H9 (cell line): Measurements from ENCODE around the gene MYO18A. TPM values are rescaled to one million over a fixed set of nuclear protein-coding genes. Genes with fewer than 3 reads are reported as not detected.

Experiments used
- DNase-seq: peaks from one replicate; pipeline ENCODE4 v3.0.0-alpha.2; 2017
- H2AFZ ChIP-seq: one replicate; pipeline ENCODE4 v1.6.1; 2013; ENCODE audit warnings: mild to moderate bottlenecking, low read length, control low read depth, moderate library complexity
- H2AK5ac ChIP-seq: 2 replicates; pipeline ENCODE4 v1.6.1; 2013; ENCODE audit warnings: low read length, control low read depth, mixed read lengths; ENCODE audit not compliant: insufficient read length
- H2BK120ac ChIP-seq: one replicate; pipeline ENCODE4 v1.6.1; 2013; ENCODE audit warnings: low read depth, mild to moderate bottlenecking, low read length, control low read depth, inconsistent platforms; ENCODE audit not compliant: poor library complexity, severe bottlenecking
- H2BK12ac ChIP-seq: 2 replicates; pipeline ENCODE4 v1.6.1; 2013; ENCODE audit warnings: low read length, control low read depth, mixed read lengths, low read depth; ENCODE audit not compliant: insufficient read length
- H2BK15ac ChIP-seq: 2 replicates; pipeline ENCODE4 v1.6.1; 2013; ENCODE audit warnings: low read depth, low read length, control low read depth
- H2BK20ac ChIP-seq: one replicate; pipeline ENCODE4 v1.6.1; 2013; ENCODE audit warnings: low read depth, mild to moderate bottlenecking, low read length, control low read depth, inconsistent platforms; ENCODE audit not compliant: poor library complexity, severe bottlenecking
- H2BK5ac ChIP-seq: 2 replicates; pipeline ENCODE4 v1.6.1; 2013; ENCODE audit warnings: low read length, control low read depth, mixed read lengths; ENCODE audit not compliant: insufficient read length
- H3K14ac ChIP-seq: 2 replicates; pipeline ENCODE4 v1.6.1; 2013; ENCODE audit warnings: low read length, control low read depth; ENCODE audit not compliant: insufficient read depth
- H3K18ac ChIP-seq: 2 replicates; pipeline ENCODE4 v1.6.1; 2013; ENCODE audit warnings: low read depth, mild to moderate bottlenecking, mixed read lengths, low read length, control low read depth; ENCODE audit not compliant: insufficient read length
- H3K23ac ChIP-seq: 2 replicates; pipeline ENCODE4 v1.6.1; 2013; ENCODE audit warnings: low read length, control low read depth, mixed read lengths, low read depth; ENCODE audit not compliant: insufficient read length
- H3K23me2 ChIP-seq: 2 replicates; pipeline ENCODE4 v1.6.1; 2013; ENCODE audit warnings: low read depth, mild to moderate bottlenecking, mixed read lengths, low read length, control low read depth; ENCODE audit not compliant: insufficient read length, poor library complexity, severe bottlenecking
- H3K27ac ChIP-seq: 2 replicates; pipeline ENCODE4 v1.5.1; 2013; ENCODE audit warnings: low read length, control low read depth, mixed read lengths, low read depth; ENCODE audit not compliant: insufficient read length
- H3K27me3 ChIP-seq: 2 replicates; pipeline ENCODE4 v1.6.1; 2013; ENCODE audit warnings: low read length, control low read depth, inconsistent platforms; ENCODE audit not compliant: insufficient read depth
- H3K4ac ChIP-seq: 2 replicates; pipeline ENCODE4 v1.6.1; 2013; ENCODE audit warnings: low read depth, mild to moderate bottlenecking, control low read depth, inconsistent platforms, low read length, moderate library complexity
- H3K4me1 ChIP-seq: 2 replicates; pipeline ENCODE4 v1.6.1; 2013; ENCODE audit warnings: low read length, control low read depth, inconsistent platforms; ENCODE audit not compliant: insufficient read depth
- H3K4me2 ChIP-seq: 2 replicates; pipeline ENCODE4 v1.6.1; 2013; ENCODE audit warnings: low read length, control low read depth, mixed read lengths; ENCODE audit not compliant: insufficient read length, insufficient read depth
- H3K56ac ChIP-seq: 2 replicates; pipeline ENCODE4 v1.6.1; 2013; ENCODE audit warnings: low read depth, mild to moderate bottlenecking, mixed read lengths, low read length, control low read depth; ENCODE audit not compliant: insufficient read length
- H3K79me1 ChIP-seq: 2 replicates; pipeline ENCODE4 v1.6.1; 2013; ENCODE audit warnings: low read depth, mild to moderate bottlenecking, moderate library complexity, low read length, control low read depth, inconsistent platforms; ENCODE audit not compliant: insufficient read depth, poor library complexity, severe bottlenecking
- H3K79me2 ChIP-seq: 2 replicates; pipeline ENCODE4 v1.6.1; 2013; ENCODE audit warnings: low read length, control low read depth, inconsistent platforms; ENCODE audit not compliant: insufficient read depth
- H3K9ac ChIP-seq: 2 replicates; pipeline ENCODE4 v1.6.1; 2013; ENCODE audit warnings: low read length, control low read depth, mixed read lengths; ENCODE audit not compliant: insufficient read length; ENCODE audit errors: extremely low read depth
- H3K9me3 ChIP-seq: one replicate; pipeline ENCODE4 v1.6.1; 2013; ENCODE audit warnings: low read depth, low read length, inconsistent platforms; ENCODE audit not compliant: control insufficient read depth
- H3T11ph ChIP-seq: one replicate; pipeline ENCODE4 v1.6.1; 2013; ENCODE audit warnings: mild to moderate bottlenecking, low read length, control low read depth, inconsistent platforms
- H4K20me1 ChIP-seq: one replicate; pipeline ENCODE4 v1.6.1; 2013; ENCODE audit not compliant: control insufficient read depth, insufficient read length, insufficient read depth
- H4K5ac ChIP-seq: 2 replicates; pipeline ENCODE4 v1.6.1; 2013; ENCODE audit warnings: low read depth, mild to moderate bottlenecking, mixed read lengths, low read length, control low read depth; ENCODE audit not compliant: insufficient read length
- H4K8ac ChIP-seq: replicated peaks from 2 replicates; pipeline ENCODE4 v1.6.1; 2013; ENCODE audit warnings: low read length, control low read depth, mixed read lengths, low read depth; ENCODE audit not compliant: insufficient read length
- H4K91ac ChIP-seq: 2 replicates; pipeline ENCODE4 v1.6.1; 2013; ENCODE audit warnings: low read depth, mild to moderate bottlenecking, moderate library complexity, mixed read lengths, low read length, control low read depth; ENCODE audit not compliant: insufficient read length
- H3K27ac Mint-ChIP-seq, 3 experiments: 2 replicates in 2 of 3; 3 replicates in 1 of 3; pipeline ENCODE4 v1.8.0; 2020 to 2021; ENCODE audit warnings: mixed read lengths in 3 of 3, mild to moderate bottlenecking in 1 of 3, moderate library complexity in 1 of 3
- H3K27me3 Mint-ChIP-seq: 2 replicates; pipeline ENCODE4 v1.8.0; 2021; ENCODE audit warnings: low read depth, mild to moderate bottlenecking, moderate library complexity, mixed read lengths
- H3K36me3 Mint-ChIP-seq, 3 experiments: 2 replicates in 2 of 3; 3 replicates in 1 of 3; pipeline ENCODE4 v1.8.0; 2020 to 2021; ENCODE audit warnings: low read depth in 3 of 3, mixed read lengths in 3 of 3; ENCODE audit not compliant: insufficient read depth in 1 of 3
- H3K4me1 Mint-ChIP-seq, 2 experiments: 2 replicates each; pipeline ENCODE4 v1.8.0; 2020; ENCODE audit warnings: mixed read lengths in 2 of 2
- H3K4me3 Mint-ChIP-seq, 2 experiments: 2 replicates in 1 of 2; 3 replicates in 1 of 2; pipeline ENCODE4 v1.8.0; 2020 to 2021; ENCODE audit warnings: mild to moderate bottlenecking in 2 of 2, mixed read lengths in 2 of 2, moderate library complexity in 1 of 2
- H3K9me3 Mint-ChIP-seq, 2 experiments: 2 replicates in 1 of 2; 3 replicates in 1 of 2; pipeline ENCODE4 v1.8.0; 2020; ENCODE audit warnings: mild to moderate bottlenecking in 2 of 2, mixed read lengths in 2 of 2, moderate library complexity in 1 of 2
- WGBS: extraction: QIAGEN DNeasy Blood & Tissue Kit; methylation state at CpG from one replicate; pipeline ENCODE4 v1.1.7; 2013; ENCODE audit warnings: missing lambda C conversion rate, low lambda C conversion rate, mixed read lengths; ENCODE audit not compliant: insufficient read length; ENCODE audit errors: extremely low coverage; 5-methylcytosine and 5-hydroxymethylcytosine counted together
- total RNA-seq: library from RNA; stranded (reverse); gene quantifications from 2 replicates; pipeline ENCODE4 v1.2.1, GENCODE V29; 2021
- TF ChIP-seq, protein P1 (sequence below): fragments of 200-600 bp; sonication (generic); conservative IDR thresholded peaks from 3 replicates; pipeline ENCODE4 v1.8.0; 2021; ENCODE audit warnings: antibody characterized with exemption, mild to moderate bottlenecking

Gene MYO18A
- total RNA-seq, 1 experiment from 2014 or later: 21.6 TPM

DNA sequence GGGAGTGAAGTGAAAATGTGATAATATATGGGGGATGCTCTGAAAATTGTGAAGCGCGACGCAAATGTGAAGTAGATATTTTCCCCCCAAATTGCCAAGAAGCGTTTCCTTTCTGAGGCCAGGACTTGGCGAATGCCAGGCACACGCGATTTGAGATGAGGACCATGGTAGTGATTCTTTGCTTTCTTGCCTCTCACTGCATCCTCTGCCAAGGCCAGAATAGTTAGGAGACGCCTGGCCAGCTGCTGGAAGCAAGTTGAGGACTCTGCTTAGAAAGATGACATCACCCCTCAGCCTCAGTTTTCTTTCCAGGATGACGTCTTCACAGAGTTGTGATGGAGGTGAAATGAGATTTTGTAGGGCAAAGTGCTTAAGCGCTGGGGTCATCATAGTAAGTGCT is 111.4 kb downstream of the MYO18A start:
- H3K79me2 ChIP-seq: no peaks in the 10 kb centered on the region

More for the DNA sequence above, 111.4 kb downstream of the MYO18A start:
- no CpG with 5 or more reads among the region's 10 CpGs for WGBS
- no peak overlapping the region for H3T11ph ChIP-seq
- H2BK20ac ChIP-seq: no peak overlapping the region
- no peak overlapping the region for H4K5ac ChIP-seq
- no peak overlapping the region for H3K4me2 ChIP-seq
- Mint-ChIP-seq H3K36me3 (no peaks in the 10 kb centered on the region; a peak in 1 of 7 replicates), H3K9me3 (no peaks in the 10 kb centered on the region), H3K27ac (no peak overlapping the region), H3K4me1 (peaks cover 40 to 50% of the 10 kb centered on the region in 2 experiments), H3K27me3 (no peaks in the 10 kb centered on the region; the same call in 1 of the 2 replicates), H3K4me3 (no peak overlapping the region)
- H2AFZ ChIP-seq: no peak overlapping the region
- no peak for DNase-seq
- no peaks in the 10 kb centered on the region for H3K9me3 ChIP-seq
- H3K14ac ChIP-seq: no peak overlapping the region
- H2AK5ac ChIP-seq: no peak overlapping the region
- H3K27ac ChIP-seq: no peak overlapping the region
- no peak overlapping the region for H2BK5ac ChIP-seq
- TF ChIP-seq, protein P1, sequence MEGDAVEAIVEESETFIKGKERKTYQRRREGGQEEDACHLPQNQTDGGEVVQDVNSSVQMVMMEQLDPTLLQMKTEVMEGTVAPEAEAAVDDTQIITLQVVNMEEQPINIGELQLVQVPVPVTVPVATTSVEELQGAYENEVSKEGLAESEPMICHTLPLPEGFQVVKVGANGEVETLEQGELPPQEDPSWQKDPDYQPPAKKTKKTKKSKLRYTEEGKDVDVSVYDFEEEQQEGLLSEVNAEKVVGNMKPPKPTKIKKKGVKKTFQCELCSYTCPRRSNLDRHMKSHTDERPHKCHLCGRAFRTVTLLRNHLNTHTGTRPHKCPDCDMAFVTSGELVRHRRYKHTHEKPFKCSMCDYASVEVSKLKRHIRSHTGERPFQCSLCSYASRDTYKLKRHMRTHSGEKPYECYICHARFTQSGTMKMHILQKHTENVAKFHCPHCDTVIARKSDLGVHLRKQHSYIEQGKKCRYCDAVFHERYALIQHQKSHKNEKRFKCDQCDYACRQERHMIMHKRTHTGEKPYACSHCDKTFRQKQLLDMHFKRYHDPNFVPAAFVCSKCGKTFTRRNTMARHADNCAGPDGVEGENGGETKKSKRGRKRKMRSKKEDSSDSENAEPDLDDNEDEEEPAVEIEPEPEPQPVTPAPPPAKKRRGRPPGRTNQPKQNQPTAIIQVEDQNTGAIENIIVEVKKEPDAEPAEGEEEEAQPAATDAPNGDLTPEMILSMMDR: no peak
- H3K9ac ChIP-seq: no peak overlapping the region
- H2BK12ac ChIP-seq: no peak overlapping the region
- no peak overlapping the region for H2BK120ac ChIP-seq
- no peaks in the 10 kb centered on the region for H3K27me3 ChIP-seq
- H3K4ac ChIP-seq: no peak overlapping the region
- no peak overlapping the region for H3K56ac ChIP-seq
- no peak overlapping the region for H3K18ac ChIP-seq
- H3K23me2 ChIP-seq: no peaks in the 10 kb centered on the region
- no peak overlapping the region for H4K91ac ChIP-seq
- H3K23ac ChIP-seq: no peak overlapping the region
- no peak overlapping the region for H4K8ac ChIP-seq
- H2BK15ac ChIP-seq: no peak overlapping the region
- H3K4me1 ChIP-seq: peaks cover 4% of the 10 kb centered on the region; the same call in 1 of the 2 replicates
- H4K20me1 ChIP-seq: no peaks in the 10 kb centered on the region
- no peaks in the 10 kb centered on the region for H3K79me1 ChIP-seq
